K562 (cell line): ENCODE measurements around the gene IGSF3.

Experiments
- PHB2 ChIP-seq: fragments of 450-650 bp; IDR thresholded peaks from 2 replicates; pipeline ENCODE4 v1.6.1; 2017; ENCODE audit warnings: low read depth
- RAD21 ChIP-seq, 2 experiments: fragments of 250-450 bp in 1 of 2; fragments of 450-650 bp in 1 of 2; sonication (Bioruptor Pico) in 1 of 2; formaldehyde crosslinking in 1 of 2; IDR thresholded peaks in 1 of 2; conservative IDR thresholded peaks in 1 of 2; 2 replicates each; pipeline versions ENCODE4 v1.4.0 to v1.8.0; 2020 to 2022; ENCODE audit warnings: mild to moderate bottlenecking in 2 of 2, moderate library complexity in 1 of 2
- SIN3A ChIP-seq, 2 experiments: fragments of 150-350 bp in 1 of 2; IDR thresholded peaks; 2 replicates each; pipeline ENCODE4 v1.6.1; 2011 to 2016; ENCODE audit warnings: borderline replicate concordance in 2 of 2, low read depth in 2 of 2, low read length in 2 of 2, mild to moderate bottlenecking in 2 of 2, moderate library complexity in 2 of 2; ENCODE audit not compliant: control insufficient read depth in 1 of 2
- SP2 ChIP-seq: IDR thresholded peaks from 2 replicates; pipeline ENCODE4 v1.6.1; 2011; ENCODE audit warnings: mild to moderate bottlenecking, low read depth, low read length, moderate library complexity; ENCODE audit not compliant: poor library complexity, severe bottlenecking; ENCODE audit errors: extremely low read depth
- ZBTB1 ChIP-seq: sonication (generic); formaldehyde crosslinking; IDR thresholded peaks from 2 replicates; pipeline ENCODE4 v1.8.1; 2023; ENCODE audit warnings: missing genetic modification reagents, low read depth, mild to moderate bottlenecking, borderline replicate concordance
- TF ChIP-seq, protein P1 (sequence below): sonication (generic); formaldehyde crosslinking; IDR thresholded peaks from 2 replicates; pipeline ENCODE4 v1.5.0; 2020; ENCODE audit warnings: missing genetic modification reagents
- TF ChIP-seq, protein P2 (sequence below), 2 experiments: fragments of 450-650 bp in 1 of 2; sonication (generic) in 1 of 2; formaldehyde crosslinking in 1 of 2; IDR thresholded peaks in 1 of 2; conservative IDR thresholded peaks in 1 of 2; 2 replicates each; pipeline versions ENCODE4 v1.6.1 to v1.8.1; 2016 to 2023; ENCODE audit warnings: mild to moderate bottlenecking in 2 of 2, moderate library complexity in 2 of 2, inconsistent platforms in 1 of 2, missing genetic modification reagents in 1 of 2
- TF ChIP-seq, protein P3 (sequence below): fragments of 250-450 bp; sonication (Bioruptor Pico); IDR thresholded peaks from 2 replicates; pipeline ENCODE4 v1.5.1; 2021; ENCODE audit warnings: mild to moderate bottlenecking
- TF ChIP-seq, protein P4 (sequence below): sonication (generic); formaldehyde crosslinking; IDR thresholded peaks from 2 replicates; pipeline ENCODE4 v1.8.1; 2023; ENCODE audit warnings: mild to moderate bottlenecking, missing genetic modification reagents

DNA sequence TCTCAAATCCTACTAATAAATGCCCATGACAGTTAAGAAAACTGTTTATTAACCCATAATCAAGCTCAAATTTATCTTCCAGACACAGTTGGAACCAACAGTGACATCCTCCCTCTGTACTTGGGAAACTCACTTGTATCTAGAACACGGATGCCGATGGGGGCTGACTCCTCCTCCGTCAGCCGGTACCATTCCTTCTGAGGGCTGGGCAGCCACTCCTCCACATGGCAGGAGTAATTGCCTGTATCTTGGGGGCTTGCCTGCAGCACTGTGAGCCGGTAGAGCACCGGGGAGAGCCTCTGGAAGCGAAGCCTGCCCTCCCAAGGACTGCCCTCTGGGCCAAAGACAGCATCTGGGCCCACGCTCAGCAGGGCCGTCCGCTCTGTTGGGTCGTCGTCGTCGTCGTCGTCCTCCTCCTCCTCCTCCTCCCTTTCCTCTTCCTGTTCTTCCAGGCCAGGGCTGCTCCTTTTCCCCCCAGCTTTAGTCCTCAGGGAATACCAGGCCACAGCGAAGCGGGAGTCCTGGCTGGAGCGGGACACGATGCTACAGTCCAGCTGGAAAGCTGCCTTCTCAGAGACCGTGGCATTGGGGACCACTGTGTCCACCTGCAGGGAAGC, 88.2 kb downstream of the IGSF3 start:
- TF ChIP-seq, protein P1, sequence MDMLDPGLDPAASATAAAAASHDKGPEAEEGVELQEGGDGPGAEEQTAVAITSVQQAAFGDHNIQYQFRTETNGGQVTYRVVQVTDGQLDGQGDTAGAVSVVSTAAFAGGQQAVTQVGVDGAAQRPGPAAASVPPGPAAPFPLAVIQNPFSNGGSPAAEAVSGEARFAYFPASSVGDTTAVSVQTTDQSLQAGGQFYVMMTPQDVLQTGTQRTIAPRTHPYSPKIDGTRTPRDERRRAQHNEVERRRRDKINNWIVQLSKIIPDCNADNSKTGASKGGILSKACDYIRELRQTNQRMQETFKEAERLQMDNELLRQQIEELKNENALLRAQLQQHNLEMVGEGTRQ (CRISPR knock-in tag) = no peak
- no peak for TF ChIP-seq SP2
- no peak for TF ChIP-seq PHB2
- TF ChIP-seq ZBTB1 = no peak
- no peak for TF ChIP-seq SIN3A (IDR thresholded peaks at IDR 0.05; ENCODE audit: borderline replicate concordance in 2 of 2, control insufficient read depth in 1 of 2, low read depth in 2 of 2, low read length in 2 of 2)
- TF ChIP-seq, protein P2, sequence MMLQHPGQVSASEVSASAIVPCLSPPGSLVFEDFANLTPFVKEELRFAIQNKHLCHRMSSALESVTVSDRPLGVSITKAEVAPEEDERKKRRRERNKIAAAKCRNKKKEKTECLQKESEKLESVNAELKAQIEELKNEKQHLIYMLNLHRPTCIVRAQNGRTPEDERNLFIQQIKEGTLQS (IDR thresholded peaks at IDR 0.05) = no peak
- TF ChIP-seq, protein P2 (CRISPR knock-in tag; conservative IDR thresholded peaks at IDR 0.05) = no peak
- TF ChIP-seq, protein P3, sequence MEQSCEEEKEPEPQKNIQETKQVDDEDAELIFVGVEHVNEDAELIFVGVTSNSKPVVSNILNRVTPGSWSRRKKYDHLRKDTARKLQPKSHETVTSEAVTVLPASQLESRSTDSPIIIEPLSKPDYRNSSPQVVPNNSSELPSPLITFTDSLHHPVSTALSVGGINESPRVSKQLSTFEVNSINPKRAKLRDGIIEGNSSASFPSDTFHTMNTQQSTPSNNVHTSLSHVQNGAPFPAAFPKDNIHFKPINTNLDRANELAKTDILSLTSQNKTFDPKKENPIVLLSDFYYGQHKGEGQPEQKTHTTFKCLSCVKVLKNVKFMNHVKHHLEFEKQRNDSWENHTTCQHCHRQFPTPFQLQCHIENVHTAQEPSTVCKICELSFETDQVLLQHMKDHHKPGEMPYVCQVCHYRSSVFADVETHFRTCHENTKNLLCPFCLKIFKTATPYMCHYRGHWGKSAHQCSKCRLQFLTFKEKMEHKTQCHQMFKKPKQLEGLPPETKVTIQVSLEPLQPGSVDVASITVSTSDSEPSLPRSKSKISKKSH (CRISPR knock-in tag) = no peak
- TF ChIP-seq RAD21 (CRISPR knock-in tag; conservative IDR thresholded peaks at IDR 0.05 in 1 of 2, IDR thresholded peaks at IDR 0.05 in 1 of 2) = no peak
- TF ChIP-seq, protein P4, sequence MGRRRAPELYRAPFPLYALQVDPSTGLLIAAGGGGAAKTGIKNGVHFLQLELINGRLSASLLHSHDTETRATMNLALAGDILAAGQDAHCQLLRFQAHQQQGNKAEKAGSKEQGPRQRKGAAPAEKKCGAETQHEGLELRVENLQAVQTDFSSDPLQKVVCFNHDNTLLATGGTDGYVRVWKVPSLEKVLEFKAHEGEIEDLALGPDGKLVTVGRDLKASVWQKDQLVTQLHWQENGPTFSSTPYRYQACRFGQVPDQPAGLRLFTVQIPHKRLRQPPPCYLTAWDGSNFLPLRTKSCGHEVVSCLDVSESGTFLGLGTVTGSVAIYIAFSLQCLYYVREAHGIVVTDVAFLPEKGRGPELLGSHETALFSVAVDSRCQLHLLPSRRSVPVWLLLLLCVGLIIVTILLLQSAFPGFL = no peak
